Right lung (tissue), 5 donors: ENCODE measurements around the gene RAB7B. TPM values are rescaled to one million over a fixed set of nuclear protein-coding genes. Genes with fewer than 3 reads are reported as not detected.
"Not testable (repeated sequence)": the region's sequence is repeated elsewhere in the genome, so short reads cannot be mapped to it uniquely, and the experiment has no call there.

Source experiments
- DNase-seq, 2 donors: peaks; one replicate each; pipeline ENCODE4 v3.0.0-alpha.2; 2013
- polyA plus RNA-seq, 5 donors: library from polyadenylated mRNA; unstranded; fragments of 120-200 nt; gene quantifications; one replicate each; pipeline versions ENCODE4 v1.2.1 to v1.2.3, GENCODE V29; 2013; ENCODE audit warnings: inconsistent platforms in 1 of 5, low replicate concordance in 1 of 5; ENCODE audit not compliant: insufficient read length in 5 of 5, insufficient read depth in 1 of 5

Gene RAB7B
- polyA plus RNA-seq, 5 donors = 2.8 to 4.9 (median 3.7) TPM

DNA sequence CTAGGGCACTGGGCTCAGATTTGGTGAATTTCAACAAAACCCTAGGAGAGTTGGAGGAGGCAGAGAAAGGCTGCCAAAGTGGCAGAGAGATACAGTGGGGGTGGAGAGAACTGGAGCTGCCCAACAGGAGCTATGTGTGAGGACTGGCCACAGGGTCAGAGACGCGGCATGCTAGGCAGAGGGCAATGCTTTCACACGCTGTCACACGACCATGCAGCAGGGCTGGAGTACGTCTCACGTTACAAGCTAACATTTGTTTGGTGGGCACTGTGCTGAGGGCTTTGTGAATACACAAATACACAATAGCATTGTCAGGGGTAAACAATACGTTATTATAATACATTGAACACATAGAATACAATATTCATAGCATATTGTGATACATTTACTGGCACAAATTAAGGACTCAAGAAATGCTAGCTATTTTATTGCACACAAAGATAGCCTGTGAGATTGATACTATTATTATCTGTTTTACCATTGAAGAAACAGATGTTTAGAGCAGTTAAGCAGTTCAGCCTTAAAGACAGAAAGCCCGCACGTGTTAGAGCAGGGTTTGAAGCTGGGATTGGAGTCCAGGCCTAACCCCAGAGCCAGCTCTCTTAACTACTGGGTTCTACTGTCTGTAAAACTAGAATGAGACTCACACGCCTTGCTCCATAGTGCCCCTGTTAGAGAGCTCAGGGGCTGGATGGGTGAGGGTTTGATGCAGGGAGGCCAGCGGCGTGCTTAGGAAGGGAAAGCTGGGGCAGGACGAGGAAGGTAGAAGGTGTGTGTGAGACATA is 4.5 kb downstream of the RAB7B start:
- DNase-seq = no peak

DNA sequence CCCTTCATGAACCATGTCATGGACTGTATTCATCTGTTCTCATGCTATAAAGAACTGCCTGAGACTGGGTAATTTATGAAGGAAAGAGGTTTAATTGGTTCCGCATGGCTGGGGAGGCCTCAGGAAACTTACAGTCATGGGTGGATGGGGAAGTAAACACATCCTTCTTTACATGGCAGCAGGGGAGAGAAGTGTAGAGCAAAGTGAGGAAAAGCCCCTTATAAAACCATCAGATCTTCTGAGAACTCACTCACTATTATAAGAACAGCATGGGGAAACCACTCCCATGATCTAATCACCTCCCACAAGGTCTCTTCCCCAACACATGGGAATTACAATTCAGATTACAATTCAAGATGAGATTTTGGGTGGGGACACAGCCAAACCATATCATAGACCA is 6.6 kb downstream of the RAB7B start:
- not testable (repeated sequence) for DNase-seq

DNA sequence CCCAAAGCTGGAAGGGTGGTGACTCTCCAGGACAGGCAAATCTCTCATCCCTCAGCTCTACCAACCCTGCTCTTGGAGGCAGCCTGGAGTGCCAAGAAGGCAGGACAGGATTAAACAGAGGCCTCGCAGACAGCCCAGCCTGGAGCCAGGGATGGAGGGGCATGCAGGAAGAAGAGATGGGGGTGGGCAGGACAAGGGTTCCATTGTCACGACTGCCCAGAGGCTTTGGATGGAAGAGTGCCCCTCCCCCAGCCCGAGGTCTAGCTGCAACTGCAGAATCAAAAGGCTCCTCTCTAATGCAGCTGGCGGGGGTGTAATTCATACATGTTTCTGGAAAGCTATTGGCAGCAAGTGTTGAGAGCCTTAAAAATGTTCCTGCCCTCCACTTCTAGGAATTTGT is 8.8 kb downstream of the RAB7B start:
- no peak for DNase-seq

DNA sequence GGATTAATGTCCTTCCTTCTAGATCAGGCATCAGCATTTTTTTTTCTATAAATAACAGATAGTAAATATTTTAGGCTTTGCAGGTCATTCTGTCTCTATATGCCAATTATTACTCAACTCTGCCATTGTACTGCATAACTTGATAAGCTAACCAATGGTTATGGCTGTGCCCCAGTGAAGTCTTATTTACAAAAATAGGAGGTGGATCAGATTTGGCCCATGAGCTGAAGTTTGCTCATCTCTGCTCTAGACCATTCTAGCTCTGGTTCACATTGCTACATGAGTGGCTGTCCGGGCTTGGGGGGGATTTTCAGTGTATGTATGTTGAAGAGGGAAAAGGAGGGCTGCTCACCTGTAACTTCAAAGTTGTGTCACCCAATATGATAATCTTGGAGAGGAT is 10.1 kb downstream of the RAB7B start:
- DNase-seq = no peak

DNA sequence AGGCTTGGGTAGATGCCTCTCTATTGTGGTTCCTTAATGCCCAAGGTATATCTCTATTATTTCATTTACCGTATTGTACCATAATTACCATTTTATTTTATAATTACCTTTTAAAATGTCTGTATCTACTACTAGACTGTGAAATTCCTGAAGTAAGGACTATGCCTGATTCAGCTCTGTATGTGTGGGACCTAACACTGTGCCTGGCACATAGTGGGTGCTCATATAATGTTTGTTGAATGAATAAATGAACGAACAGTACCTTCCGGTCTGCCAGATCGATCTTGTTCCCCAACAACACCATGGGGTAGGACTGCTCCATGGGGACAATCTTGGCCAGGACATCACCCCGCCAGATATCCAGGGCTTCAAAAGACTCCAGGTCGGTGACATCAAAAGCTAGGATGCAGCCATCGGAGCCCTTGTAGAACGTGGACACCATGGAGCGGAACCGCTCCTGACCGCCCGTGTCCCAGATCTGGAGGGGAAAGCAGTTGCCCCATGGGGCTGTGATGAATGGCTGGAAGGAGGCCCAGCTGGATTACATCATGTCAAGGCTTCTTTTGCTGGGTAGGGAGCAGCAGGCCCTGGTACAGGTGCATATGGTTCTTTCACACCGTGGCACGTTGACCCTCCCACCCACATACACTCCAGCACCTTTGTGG is 10.8 kb downstream of the RAB7B start:
- no peak for DNase-seq

DNA sequence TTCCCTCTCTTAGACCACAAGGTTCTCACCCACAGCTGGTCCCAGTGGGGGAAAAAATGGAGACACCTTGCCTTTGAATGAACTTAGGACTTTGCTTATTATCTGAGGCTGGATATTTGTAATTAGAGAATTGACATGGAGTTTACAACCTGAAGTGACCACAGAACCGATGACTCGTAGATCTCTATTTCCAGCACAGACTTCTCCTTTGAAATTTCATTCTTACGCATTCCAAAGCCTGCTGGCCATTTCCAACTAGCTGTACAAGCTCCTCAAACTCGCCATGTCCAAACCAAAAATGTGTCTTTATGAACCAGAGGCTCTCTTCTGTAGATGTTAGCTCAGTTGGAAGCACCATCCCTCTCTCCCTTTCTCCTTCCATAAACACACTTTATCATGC is 12.0 kb downstream of the RAB7B start:
- no peak for DNase-seq

GRCh38 chr1:205990226-205990625 is 13.0 kb downstream of the RAB7B start:
- DNase-seq = no peak

GRCh38 chr1:205989786-205990185 is 13.4 kb downstream of the RAB7B start:
- DNase-seq = no peak

GRCh38 chr1:205988585-205988995 is 14.6 kb downstream of the RAB7B start:
- DNase-seq = no peak

- no peak for DNase-seq
Observed at GRCh38 chr1:205986861-205987260, 16.3 kb downstream of the RAB7B start.

- DNase-seq = no peak
Observed at GRCh38 chr1:205986292-205986691, 16.9 kb downstream of the RAB7B start.

GRCh38 chr1:205985330-205986005 is 17.7 kb downstream of the RAB7B start:
- DNase-seq = no peak

- DNase-seq = peak in 1 of 2 donors; percentile 43
Observed at GRCh38 chr1:205983925-205984725, 19.1 kb downstream of the RAB7B start.

DNA sequence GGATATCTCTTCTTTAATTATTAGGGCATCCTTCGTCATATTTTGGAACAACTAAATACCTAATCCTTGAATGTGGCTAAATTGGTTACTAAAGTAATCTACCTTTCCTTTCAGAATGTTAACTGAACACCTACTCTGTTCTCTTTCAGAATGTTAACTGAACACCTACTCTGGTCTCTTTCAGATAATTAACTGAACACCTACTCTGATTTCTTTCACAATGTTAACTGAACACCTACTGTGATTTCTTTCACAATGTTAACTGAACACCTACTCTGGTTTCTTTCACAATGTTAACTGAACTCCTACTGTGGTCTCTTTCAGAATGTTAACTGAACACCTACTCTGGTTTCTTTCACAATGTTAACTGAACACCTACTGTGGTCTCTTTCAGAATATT is 21.9 kb downstream of the RAB7B start:
- no peak for DNase-seq

DNA sequence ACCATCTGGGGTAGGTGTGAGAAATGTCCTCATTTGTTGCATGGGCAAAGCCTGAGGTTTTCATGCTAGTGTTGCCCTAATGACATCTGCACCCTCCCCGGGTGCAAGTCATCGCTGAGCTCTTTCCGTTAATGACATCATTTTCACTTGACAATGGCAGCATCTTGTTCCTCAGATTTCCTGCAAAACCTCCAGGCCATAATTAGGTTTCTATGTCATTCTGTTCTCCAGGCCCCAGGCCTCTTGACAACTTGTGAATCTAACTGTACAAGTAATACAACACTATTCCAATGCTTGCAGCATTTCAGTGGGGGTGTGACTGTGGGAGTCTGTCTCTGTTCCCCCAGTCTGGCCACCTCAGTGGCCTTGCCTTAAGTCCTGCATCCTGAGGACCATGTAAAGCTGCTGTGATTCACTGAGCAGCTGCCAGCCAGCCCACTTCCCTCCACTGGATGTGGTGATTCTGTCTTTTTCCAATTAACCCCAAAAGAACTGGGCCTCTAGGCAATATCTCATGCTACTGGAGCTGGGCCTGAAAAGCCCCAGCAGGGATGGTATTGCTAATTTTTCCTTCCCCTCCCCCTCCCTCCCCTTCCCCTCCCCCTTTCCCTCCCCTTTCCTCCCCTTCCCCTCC is 22.8 kb downstream of the RAB7B start:
- no peak for DNase-seq

GRCh38 chr1:205979301-205979700 is 23.9 kb downstream of the RAB7B start:
- no peak for DNase-seq

DNA sequence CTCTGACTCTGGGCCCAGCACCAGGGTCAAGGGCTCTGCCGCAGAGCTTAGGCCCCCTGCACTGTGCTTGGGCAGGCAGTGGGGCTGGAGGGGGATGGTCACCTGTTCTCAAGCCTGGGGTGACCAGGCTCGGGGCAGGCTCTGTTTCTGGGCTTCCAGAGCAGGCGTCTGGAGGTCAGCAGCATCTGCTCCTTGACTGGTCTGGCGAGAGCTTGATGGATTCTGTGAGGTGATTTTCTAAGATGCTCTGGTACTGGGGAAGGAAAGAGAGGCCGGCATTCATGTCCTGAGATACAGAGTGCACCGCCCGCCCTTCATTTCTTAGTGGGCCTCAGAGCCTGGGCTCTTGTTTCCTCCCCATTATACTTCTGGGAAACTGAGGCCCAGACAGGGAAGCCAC is 24.5 kb downstream of the RAB7B start:
- no peak for DNase-seq

- peak; percentile 52 to 67 for DNase-seq
Observed at GRCh38 chr1:205977402-205978014, 25.7 kb downstream of the RAB7B start.

- no peak for DNase-seq
Observed at GRCh38 chr1:205976708-205977401, 26.3 kb downstream of the RAB7B start.

- DNase-seq = no peak
Observed at GRCh38 chr1:205976036-205976435, 27.2 kb downstream of the RAB7B start.
